SJSA1 (cell line): ENCODE data around the gene RNASEH1. TPM values are rescaled to one million over a fixed set of nuclear protein-coding genes. Genes with fewer than 3 reads are reported as not detected.
"Not testable (repeated sequence)": the region's sequence is repeated elsewhere in the genome, so short reads cannot be mapped to it uniquely, and the experiment has no call there.

ENCODE experiments used
- DNase-seq, 2 experiments: peaks; one replicate each; pipeline ENCODE4 v3.0.0-alpha.2; 2015 to 2020; ENCODE audit warnings: low spot score in 2 of 2, low read depth in 1 of 2
- H3K27ac ChIP-seq: fragments of 250-450 bp; sonication (Bioruptor Pico); 2 replicates; pipeline ENCODE4 v1.5.1; 2020; ENCODE audit warnings: mild to moderate bottlenecking, moderate library complexity
- H3K27me3 ChIP-seq: fragments of 250-450 bp; sonication (Bioruptor Pico); replicated peaks from 2 replicates; pipeline ENCODE4 v1.5.1; 2020; ENCODE audit warnings: mild to moderate bottlenecking, moderate library complexity
- H3K36me3 ChIP-seq: fragments of 250-450 bp; sonication (Bioruptor Pico); 2 replicates; pipeline ENCODE4 v1.5.1; 2020; ENCODE audit warnings: mild to moderate bottlenecking
- H3K4me1 ChIP-seq: fragments of 250-450 bp; sonication (Bioruptor Pico); replicated peaks from 2 replicates; pipeline ENCODE4 v1.6.1; 2021; ENCODE audit warnings: mild to moderate bottlenecking
- H3K4me3 ChIP-seq: fragments of 250-450 bp; sonication (Bioruptor Pico); 2 replicates; pipeline ENCODE4 v1.5.1; 2020; ENCODE audit warnings: mild to moderate bottlenecking
- H3K9me3 ChIP-seq: fragments of 250-450 bp; sonication (Bioruptor Pico); replicated peaks from 2 replicates; pipeline ENCODE4 v1.5.1; 2020; ENCODE audit warnings: mild to moderate bottlenecking
- total RNA-seq: library from RNA; depleted of rRNA; stranded (reverse); fragments of >200 nt; shearing (Covaris generic); gene quantifications from 2 replicates; pipeline ENCODE4 v1.2.3, GENCODE V29; 2014; rRNA removed

RNASEH1 gene
- total RNA-seq, 1 experiment from 2014 or later, result 53.0 TPM

- 0 out of 2 replicates have a peak, but pooled peaks cover 3% of the 10 kb centered on the region for H3K9me3 ChIP-seq
- H3K4me1 ChIP-seq, result peaks cover 12% of the 10 kb centered on the region
- no peaks in the 10 kb centered on the region for H3K27me3 ChIP-seq
- H3K4me3 ChIP-seq, result no peak overlapping the region
- H3K27ac ChIP-seq, result no peak overlapping the region
- peaks cover 31% of the 10 kb centered on the region for H3K36me3 ChIP-seq
- DNase-seq, result peak in 1 of 2 experiments; percentile 4
Observed at GRCh38 chr2:3513026-3513810, 44.9 kb downstream of the RNASEH1 start.

DNA sequence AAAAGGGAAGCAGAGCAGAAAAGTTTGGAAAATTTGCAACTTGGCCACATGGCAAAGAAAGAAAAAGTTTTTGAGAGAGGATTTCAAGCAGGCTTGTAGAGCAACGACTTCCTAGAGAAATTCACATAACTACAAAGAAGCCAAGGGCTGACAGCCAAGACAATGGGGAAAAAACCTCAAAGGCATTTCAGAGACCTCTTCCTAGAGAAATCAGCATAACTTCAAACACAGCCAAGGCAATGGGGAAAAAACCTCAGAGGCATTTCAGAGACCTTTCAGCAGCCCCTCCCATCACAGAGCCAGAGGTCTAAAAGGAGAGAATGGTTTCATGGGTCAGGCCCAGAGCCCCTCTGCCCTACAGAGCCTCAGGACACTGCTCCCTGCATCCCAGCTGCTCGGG is 46.0 kb downstream of the RNASEH1 start:
- peak in 1 of 2 experiments; percentile 0 for DNase-seq
- Histone ChIP-seq H3K9me3 (0 out of 2 replicates have a peak, but pooled peaks cover 3% of the 10 kb centered on the region), H3K4me1 (peaks cover under 1% of the 10 kb centered on the region; the same call in 1 of the 2 replicates), H3K27me3 (no peaks in the 10 kb centered on the region), H3K36me3 (peaks cover 29% of the 10 kb centered on the region), H3K4me3 (no peak overlapping the region), H3K27ac (no peak overlapping the region)

- Histone ChIP-seq H3K36me3 (peaks cover 15% of the 10 kb centered on the region), H3K4me3 (no peak overlapping the region), H3K4me1 (peaks cover 9% of the 10 kb centered on the region; the same call in 1 of the 2 replicates), H3K27me3 (no peaks in the 10 kb centered on the region), H3K9me3 (no peaks in the 10 kb centered on the region), H3K27ac (no peak overlapping the region)
- peak; percentile 39 for DNase-seq
Observed at GRCh38 chr2:3505771-3506170, 52.4 kb downstream of the RNASEH1 start.

DNA sequence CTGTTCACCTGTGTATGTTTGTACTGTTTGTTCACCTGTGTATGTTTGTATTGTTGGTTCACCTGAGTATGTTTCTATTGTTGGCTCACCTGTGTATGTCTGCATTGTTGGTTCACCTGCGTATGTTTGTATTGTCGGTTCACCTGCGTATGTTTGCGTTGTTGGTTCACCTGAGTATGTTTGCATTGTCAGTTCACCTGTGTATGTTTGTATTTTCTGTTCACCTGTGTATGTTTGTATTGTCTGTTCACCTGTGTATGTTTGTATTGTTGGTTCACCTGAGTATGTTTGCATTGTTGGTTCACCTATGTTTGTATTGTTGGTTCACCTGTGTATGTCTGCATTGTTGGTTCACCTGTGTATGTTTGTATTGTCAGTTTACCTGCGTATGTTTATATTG is 53.4 kb downstream of the RNASEH1 start:
- Histone ChIP-seq H3K27me3 (no peaks in the 10 kb centered on the region), H3K27ac (no peak overlapping the region), H3K9me3 (no peaks in the 10 kb centered on the region), H3K4me3 (no peak overlapping the region), H3K4me1 (peaks cover 9% of the 10 kb centered on the region; the same call in 1 of the 2 replicates), H3K36me3 (peaks cover 15% of the 10 kb centered on the region)
- DNase-seq, result no peak

DNA sequence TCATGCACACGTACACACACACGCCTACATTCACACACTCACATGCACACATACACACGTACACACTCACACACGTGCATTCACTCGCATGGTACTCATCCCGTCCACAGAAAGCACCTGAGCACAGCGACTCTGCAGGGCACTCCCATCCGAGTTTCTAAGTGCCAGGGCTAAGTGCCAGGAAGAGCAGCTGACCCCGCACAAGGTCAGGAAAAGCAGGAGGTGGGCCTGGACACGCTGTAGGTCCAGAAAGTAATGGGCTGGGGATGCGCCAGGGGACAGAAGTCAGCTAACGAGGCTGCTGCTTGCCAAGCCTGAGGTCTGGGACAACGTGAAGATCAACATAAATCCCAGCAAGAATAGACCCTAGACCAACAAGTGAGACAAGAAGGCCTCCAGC is 54.6 kb downstream of the RNASEH1 start:
- Histone ChIP-seq H3K4me3 (no peak overlapping the region), H3K27me3 (no peaks in the 10 kb centered on the region)
- peak in 1 of 2 experiments; percentile 32 for DNase-seq

DNA sequence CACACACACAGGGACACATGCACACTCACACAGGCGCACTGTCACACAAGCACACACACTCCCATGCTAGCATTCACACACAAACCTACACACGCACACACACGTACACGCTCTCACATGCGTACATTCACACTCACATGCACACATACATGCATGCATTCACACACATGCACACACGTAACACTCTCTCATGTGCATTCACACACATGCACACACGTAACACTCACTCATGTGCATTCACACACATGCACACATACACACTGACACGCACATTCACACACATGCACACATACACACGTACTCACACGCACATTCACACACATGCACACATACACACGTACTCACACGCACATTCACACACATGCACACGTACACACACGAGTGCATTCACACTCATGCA is 55.1 kb downstream of the RNASEH1 start:
- H3K36me3 ChIP-seq, result peaks cover 21% of the 10 kb centered on the region
- no peaks in the 10 kb centered on the region for H3K27me3 ChIP-seq
- H3K4me1 ChIP-seq, result peaks cover 9% of the 10 kb centered on the region; the same call in 1 of the 2 replicates
- H3K27ac ChIP-seq, result no peak overlapping the region
- no peak overlapping the region for H3K4me3 ChIP-seq
- no peak for DNase-seq
- no peaks in the 10 kb centered on the region for H3K9me3 ChIP-seq

More for the DNA sequence above, 54.6 kb downstream of the RNASEH1 start:
- peaks cover 9% of the 10 kb centered on the region; the same call in 1 of the 2 replicates for H3K4me1 ChIP-seq
- peaks cover 21% of the 10 kb centered on the region for H3K36me3 ChIP-seq
- H3K9me3 ChIP-seq, result no peaks in the 10 kb centered on the region
- no peak overlapping the region for H3K27ac ChIP-seq

GRCh38 chr2:3500326-3500899 is 57.7 kb downstream of the RNASEH1 start:
- no peak overlapping the region for H3K4me3 ChIP-seq
- no peak overlapping the region for H3K27ac ChIP-seq
- peak in 1 of 2 experiments; percentile 42 for DNase-seq
- no peaks in the 10 kb centered on the region for H3K27me3 ChIP-seq
- peaks cover under 1% of the 10 kb centered on the region; the same call in 1 of the 2 replicates for H3K4me1 ChIP-seq
- H3K36me3 ChIP-seq, result peaks cover 26% of the 10 kb centered on the region
- H3K9me3 ChIP-seq, result no peaks in the 10 kb centered on the region

DNA sequence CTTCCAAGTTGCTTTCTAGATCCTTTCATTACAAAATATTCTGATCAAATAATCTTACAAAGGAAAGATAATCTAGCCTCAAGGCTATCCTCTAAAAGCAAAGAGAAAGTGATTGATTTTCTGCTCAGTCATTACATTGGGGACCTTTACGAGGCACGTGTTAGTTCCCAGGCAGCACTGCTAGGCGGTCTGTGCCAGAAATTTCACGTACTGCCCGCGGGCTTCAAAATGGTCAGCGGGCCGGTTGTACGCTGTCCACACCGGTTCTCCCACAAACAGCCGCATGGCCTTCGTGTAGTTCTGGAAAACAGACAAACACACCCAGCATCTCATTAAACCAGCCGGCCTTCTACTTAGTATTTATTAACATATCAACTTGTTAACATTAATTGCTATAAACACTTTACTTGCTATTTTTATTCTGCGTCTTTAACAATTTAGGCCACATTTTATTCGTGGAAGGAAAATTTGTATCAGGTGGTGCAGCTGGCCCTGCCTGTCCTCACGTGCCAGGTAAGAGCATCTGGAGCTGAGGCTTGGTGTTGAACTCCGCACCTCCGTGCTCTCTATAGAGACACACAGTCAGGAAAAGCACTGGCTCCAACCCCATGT is 59.2 kb downstream of the RNASEH1 start:
- no peak for DNase-seq
- Histone ChIP-seq H3K27me3 (no peaks in the 10 kb centered on the region), H3K27ac (no peak overlapping the region), H3K4me1 (no peaks in the 10 kb centered on the region), H3K36me3 (peaks cover 21% of the 10 kb centered on the region), H3K4me3 (no peak overlapping the region), H3K9me3 (no peaks in the 10 kb centered on the region)

GRCh38 chr2:3496708-3497080 is 61.4 kb downstream of the RNASEH1 start:
- not testable (repeated sequence) for H3K27me3 ChIP-seq, DNase-seq, H3K27ac ChIP-seq, H3K4me1 ChIP-seq, H3K4me3 ChIP-seq, H3K9me3 ChIP-seq
- peaks cover 21% of the 10 kb centered on the region for H3K36me3 ChIP-seq

Other genes starting within 250 kb of the RNASEH1 start
- gene EIPR1, start 180.5 kb downstream of the RNASEH1 start, total RNA-seq, result 40.0 and 63.6 TPM in 2 replicates
- gene TRAPPC12, start 178.6 kb downstream of the RNASEH1 start, total RNA-seq, result 43.8 and 56.1 TPM in 2 replicates
- 78.2 and 82.7 TPM in 2 replicates for gene ADI1, start 38.8 kb downstream of the RNASEH1 start, total RNA-seq
- gene RPS7, start 16.9 kb upstream of the RNASEH1 start, total RNA-seq, result 2,552 and 3,656 TPM in 2 replicates
- gene COLEC11, start 36.8 kb upstream of the RNASEH1 start, total RNA-seq, result not detected in 2 replicates
- not detected in 2 replicates for gene ALLC, start 99.9 kb upstream of the RNASEH1 start, total RNA-seq
- not detected in 2 replicates for gene DCDC2C, start 145.2 kb upstream of the RNASEH1 start, total RNA-seq